Heart left ventricle (tissue), 13 donors: ENCODE measurements around the gene KCNC3.

Experiments used
- CTCF ChIP-seq, 12 donors: fragments of 200-600 bp; sonication (generic) in 4 of 12; IDR thresholded peaks; one replicate each; pipeline versions ENCODE4 v1.5.0 to v1.8.0; 2018 to 2022; ENCODE audit warnings: antibody characterized with exemption in 12 of 12, mild to moderate bottlenecking in 5 of 12
- POLR2A ChIP-seq, 2 donors: fragments of 450-650 bp; IDR thresholded peaks; one replicate each; pipeline ENCODE4 v1.6.1; 2017; ENCODE audit warnings: antibody characterized with exemption in 2 of 2, mild to moderate bottlenecking in 2 of 2, moderate library complexity in 2 of 2
- donor health status: ischemic (EF 13 %, LVEDD 7.1; RV severe dilation, severe dysfunction).
- donor health status: DM: no; HTN: yes; CAD: no.
- donor health status: DM: no; HTN: no; CAD: no.
- donor health status: ischemic (EF 25% LVEDD 6.9; RV normal size, moderate dysfunction).
- donor health status: ischemic (EF 25% LVEDD 5.7; RV mildly dilated, moderate dysfunction).
- donor health status: ischemic (EF 35%, LVEDD 5.7; RV mildly dilated, moderate dysfunction).
- donor health status: nonischemic (EF 11% LVEDD 7.7; RV severe dilation, severe dysfunction).
- donor health status: DM: yes; HTN: yes; CAD: no.
- donor health status: PGD.
- donor health status: ischemic (EF 29% LVEDD 5.4; RV normal size, mild dysfunction).
- donor health status: nonischemic (EF 23%, LVEDD 6.1; RV moderate dilation, normal function).

- TF ChIP-seq POLR2A (IDR thresholded peaks at IDR 0.05), result no peak
- no peak for TF ChIP-seq CTCF (IDR thresholded peaks at IDR 0.05)
Observed at GRCh38 chr19:50378863-50379236, 49.7 kb upstream of the KCNC3 start.
